ENCODE results near the gene CLEC16A. TPM values are rescaled to one million over a fixed set of nuclear protein-coding genes. Genes with fewer than 3 reads are reported as not detected.

Gene CLEC16A
- total and polyA plus RNA-seq, 9 of the 15 experiments (the other 6 are each of a cell fraction or from before 2014, with no cell fraction given), result 1.00 to 22.3 (median 10.0) TPM

DNA sequence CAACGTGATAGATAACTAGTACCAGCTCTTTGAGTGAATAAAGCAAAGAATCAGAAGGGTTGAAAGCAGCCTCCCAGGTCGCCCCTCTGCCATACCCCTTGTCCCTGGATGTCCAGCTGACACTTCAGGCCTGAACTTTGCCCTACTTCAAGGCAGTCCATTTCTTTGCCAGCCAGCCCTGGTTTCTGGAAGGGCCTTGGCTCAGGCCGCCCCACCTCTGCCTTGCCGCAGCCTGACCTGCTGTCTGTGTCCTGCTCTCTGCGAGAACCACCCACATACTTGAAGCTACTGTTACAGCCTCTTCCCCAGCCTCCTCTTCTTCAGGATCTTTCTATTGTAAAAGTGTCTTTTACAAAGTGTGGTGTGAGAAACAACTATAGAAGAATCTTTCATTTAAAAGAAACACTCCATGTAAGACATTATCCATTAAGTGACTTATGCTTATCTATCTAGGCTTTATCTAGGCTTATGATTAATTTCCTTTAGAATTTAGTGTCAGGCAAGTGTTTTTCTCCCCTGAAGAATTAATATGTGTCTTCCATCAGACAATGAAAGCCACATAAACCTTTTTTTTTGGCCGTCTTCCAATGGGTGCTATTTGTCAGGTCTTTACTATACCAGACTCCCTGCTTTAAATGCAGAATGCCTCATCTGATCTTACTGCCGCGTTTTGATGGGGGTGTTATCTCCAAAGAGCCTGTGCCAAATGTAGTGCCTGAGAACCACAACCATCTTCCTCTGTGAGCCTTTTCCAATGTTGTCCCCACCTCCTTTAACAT is 177.7 kb downstream of the CLEC16A start:
- H3K79me2 ChIP-seq (ENCODE audit: control insufficient read depth, insufficient read depth, low read length), result no peaks in the 10 kb centered on the region
- intact Hi-C loops (cut with micrococcal nuclease) (no loop called here), in situ Hi-C loops (cut with MboI) (no loop called here)
- H2AFZ ChIP-seq (ENCODE audit: low read depth, low read length), result no peak overlapping the region
- no peak for FAIRE-seq
- ChIA-PET CTCF (ENCODE audit: low intra/inter-chr PET ratio) (interaction anchor here (0.6 kb wide), 1 partner anchor 134 kb away, joined by 3 read pairs; the partner anchor contains the start of gene SOCS1), POLR2A (interaction anchor here (1.0 kb wide), 1 partner anchor 12 kb away, joined by 4 read pairs; no protein-coding TSS in a partner anchor)
- no peaks in the 10 kb centered on the region for H3K9me3 ChIP-seq (replicated peaks; ENCODE audit: control insufficient read depth, insufficient read depth, low read depth, low read length)
- no peak for DNase-seq (ENCODE audit: extremely low read depth in 1 of 4, low spot score in 3 of 4)
- no peak for ATAC-seq
- H3K36me3 ChIP-seq (ENCODE audit: control insufficient read depth, insufficient read depth, low read length), result peaks cover 42% of the 10 kb centered on the region
- H3K4me1 ChIP-seq (replicated peaks in 1 of 2; ENCODE audit: control insufficient read depth in 2 of 2, insufficient read depth in 2 of 2, low read length in 2 of 2), result peaks cover 10 to 16% of the 10 kb centered on the region in 2 experiments
- no TSS peak for BruUV-seq (replicated peaks)
- no peaks in the 10 kb centered on the region for H4K20me1 ChIP-seq (replicated peaks; ENCODE audit: control insufficient read depth, insufficient read depth, low read length)
- no peak overlapping the region for H3K4me2 ChIP-seq (ENCODE audit: insufficient read depth, low read length)
- WGBS (ENCODE audit: insufficient coverage, low coverage, missing lambda C conversion rate), result 43% methylated on average over 6 of the region's 8 CpGs
- H3K9me1 ChIP-seq (ENCODE audit: control insufficient read depth, insufficient read depth, low read length), result no peaks in the 10 kb centered on the region
- no peak overlapping the region for H3K4me3 ChIP-seq
- TF ChIP-seq MTA1 (IDR thresholded peaks at IDR 0.05; ENCODE audit: borderline replicate concordance) (no peak), NFIC (IDR thresholded peaks at IDR 0.05) (0 out of 2 replicates have a peak, but pooled peaks have one; percentile 40), WHSC1 (IDR thresholded peaks at IDR 0.05; ENCODE audit: low read length) (no peak), MECOM (CRISPR knock-in tag; IDR thresholded peaks at IDR 0.05) (no peak), PBX2 (CRISPR knock-in tag; IDR thresholded peaks at IDR 0.05; ENCODE audit: low read depth) (no peak), PBX2 (tag; conservative IDR thresholded peaks at IDR 0.05; ENCODE audit: low read depth) (0 out of 2 replicates have a peak, but pooled peaks have one; percentile 35)
- no peaks in the 10 kb centered on the region for H3K27me3 ChIP-seq (ENCODE audit: control insufficient read depth in 2 of 2, insufficient read depth in 2 of 2, low read length in 2 of 2)
- no peak overlapping the region for H3K27ac ChIP-seq (ENCODE audit: extremely low read depth, low read depth, low read length)
- H3K9ac ChIP-seq (ENCODE audit: insufficient read depth in 1 of 2, low read depth in 2 of 2, low read length in 2 of 2), result peak overlapping the region in 1 of 2 experiments; percentile 15; a peak in 1 of 4 replicates

Measured in K562 (cell line).